ACC112 (cell line): Measurements from ENCODE around the gene ITGBL1.

Source experiments
- H2AFZ ChIP-seq: fragments of 200-600 bp; sonication (generic); one replicate; pipeline ENCODE4 v1.6.0; 2017; ENCODE audit warnings: antibody characterized with exemption, low read length; ENCODE audit not compliant: unreplicated experiment
- H3K27ac ChIP-seq: fragments of 200-600 bp; sonication (generic); 2 replicates; pipeline ENCODE4 v1.5.1; 2014; ENCODE audit warnings: low read depth, mild to moderate bottlenecking, antibody characterized with exemption, low read length, moderate library complexity
- H3K27me3 ChIP-seq: fragments of 200-600 bp; sonication (generic); 2 replicates; pipeline ENCODE4 v1.6.1; 2014; ENCODE audit warnings: mild to moderate bottlenecking, antibody characterized with exemption, low read length, moderate library complexity, mixed read lengths; ENCODE audit not compliant: insufficient read depth
- H3K36me3 ChIP-seq: fragments of 200-600 bp; sonication (generic); 2 replicates; pipeline ENCODE4 v1.6.1; 2016; ENCODE audit warnings: mild to moderate bottlenecking, antibody characterized with exemption, low read length, moderate library complexity, mixed read lengths; ENCODE audit not compliant: insufficient read depth
- H3K4me1 ChIP-seq: fragments of 200-600 bp; sonication (generic); one replicate; pipeline ENCODE4 v1.6.1; 2016; ENCODE audit warnings: low read length, mixed read lengths; ENCODE audit not compliant: insufficient read depth, unreplicated experiment, control insufficient read depth
- H3K4me3 ChIP-seq: fragments of 200-600 bp; sonication (generic); 2 replicates; pipeline ENCODE4 v1.5.1; 2014; ENCODE audit warnings: mild to moderate bottlenecking, low read depth, low read length
- H3K79me2 ChIP-seq: fragments of 200-600 bp; sonication (generic); one replicate; pipeline ENCODE4 v1.6.0; 2016; ENCODE audit warnings: low read length; ENCODE audit not compliant: control insufficient read depth, unreplicated experiment, insufficient read depth

Gene ITGBL1

DNA sequence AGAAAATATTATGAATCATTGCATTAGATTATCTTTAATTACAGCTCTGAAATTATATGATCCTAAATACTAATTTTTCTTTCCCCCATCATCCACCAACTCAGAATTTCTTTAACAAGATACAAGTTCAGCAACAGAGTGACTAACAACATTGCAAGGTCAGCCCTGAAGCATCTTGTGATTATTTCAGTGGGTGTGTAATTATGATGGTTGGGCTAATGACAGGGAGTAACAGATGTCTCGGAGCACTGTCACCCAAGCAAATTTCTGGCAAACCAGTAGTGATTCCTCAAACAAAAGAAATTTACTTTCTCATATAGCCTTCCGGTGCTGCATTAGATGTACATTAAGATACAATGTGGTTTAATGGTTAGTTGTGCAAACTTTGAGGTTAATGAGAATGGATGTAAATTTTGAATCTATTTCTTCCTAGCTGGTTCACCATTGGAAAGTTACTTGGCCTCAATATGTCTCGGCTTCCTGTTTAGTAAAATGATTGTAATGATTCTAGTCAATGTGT lies 238.9 kb downstream of the ITGBL1 start:
- Histone ChIP-seq H2AFZ (no peak overlapping the region), H3K27ac (no peak overlapping the region), H3K27me3 (no peaks in the 10 kb centered on the region), H3K79me2 (no peaks in the 10 kb centered on the region), H3K4me3 (no peak overlapping the region), H3K36me3 (peaks cover 5% of the 10 kb centered on the region; the same call in 1 of the 2 replicates), H3K4me1 (peaks cover 4% of the 10 kb centered on the region)

DNA sequence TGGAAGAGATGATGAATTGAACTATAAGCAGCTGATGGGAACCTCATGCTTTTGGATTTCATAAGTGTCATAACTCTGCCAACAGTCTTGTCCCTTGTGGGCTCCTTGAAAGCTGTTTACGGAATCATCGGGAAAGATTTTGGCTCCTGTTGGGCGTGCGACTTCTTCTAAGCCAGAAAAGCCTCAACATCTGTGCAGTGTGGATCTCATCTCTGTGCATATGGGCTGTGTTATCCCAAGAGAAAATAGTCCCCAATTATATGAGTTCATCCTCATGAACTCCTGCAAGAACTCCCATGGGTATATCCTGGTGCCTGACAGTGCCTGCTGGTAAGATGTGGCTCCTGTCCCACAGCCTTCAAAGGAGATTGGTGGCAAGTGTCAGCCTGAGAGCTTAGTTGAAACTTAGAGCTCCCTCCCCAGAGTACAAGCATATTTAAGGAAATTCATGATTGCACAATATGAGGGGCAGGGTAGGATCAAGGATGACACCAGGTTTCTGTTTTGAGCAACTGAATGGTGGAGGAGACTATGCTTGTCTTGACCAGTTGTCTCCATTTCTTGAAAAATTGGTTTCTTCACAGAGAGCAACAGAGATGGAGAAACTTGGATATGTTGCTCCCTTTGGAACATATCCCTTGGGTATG lies 243.5 kb downstream of the ITGBL1 start:
- peaks cover 2% of the 10 kb centered on the region for H3K79me2 ChIP-seq
- H3K4me3 ChIP-seq, result no peak overlapping the region
- H3K4me1 ChIP-seq, result peaks cover 34% of the 10 kb centered on the region
- no peaks in the 10 kb centered on the region for H3K27me3 ChIP-seq
- no peak overlapping the region for H2AFZ ChIP-seq
- H3K27ac ChIP-seq, result no peak overlapping the region
- H3K36me3 ChIP-seq, result peaks cover 8% of the 10 kb centered on the region; the same call in 1 of the 2 replicates

- Histone ChIP-seq H3K4me1 (peaks cover 30% of the 10 kb centered on the region), H3K36me3 (peaks cover 8% of the 10 kb centered on the region; the same call in 1 of the 2 replicates), H3K27ac (peak overlapping the region; percentile 33), H3K79me2 (peaks cover 2% of the 10 kb centered on the region), H3K4me3 (no peak overlapping the region), H3K27me3 (no peaks in the 10 kb centered on the region), H2AFZ (no peak overlapping the region)
These were observed 245.3 kb downstream of the ITGBL1 start for GRCh38 chr13:101697745-101698144.

GRCh38 chr13:101698400-101698799 lies 245.9 kb downstream of the ITGBL1 start:
- H3K27ac ChIP-seq, result peak overlapping the region; percentile 49
- H3K4me3 ChIP-seq, result no peak overlapping the region
- H2AFZ ChIP-seq, result no peak overlapping the region
- peaks cover 2% of the 10 kb centered on the region for H3K79me2 ChIP-seq
- H3K27me3 ChIP-seq, result no peaks in the 10 kb centered on the region
- H3K4me1 ChIP-seq, result peaks cover 30% of the 10 kb centered on the region
- peaks cover 8% of the 10 kb centered on the region; the same call in 1 of the 2 replicates for H3K36me3 ChIP-seq

DNA sequence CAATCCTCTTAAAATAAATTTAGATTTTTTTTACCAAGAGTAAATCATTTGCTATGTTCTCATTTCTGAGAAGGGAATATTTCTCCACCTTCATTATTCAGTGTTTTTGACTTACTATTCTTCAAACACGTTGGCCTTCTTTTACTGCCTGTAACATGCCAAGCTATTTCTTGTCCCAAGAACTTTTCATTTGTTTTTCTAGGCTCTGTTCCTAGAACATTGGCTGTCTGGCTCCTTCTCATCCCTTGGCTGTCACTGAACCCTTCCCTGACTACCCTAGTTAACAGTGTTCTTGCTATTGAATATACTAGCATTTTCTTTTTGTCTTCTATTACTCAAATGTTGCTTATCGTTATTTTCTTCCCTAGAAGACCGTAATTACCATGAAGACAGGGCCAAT lies 248.1 kb downstream of the ITGBL1 start:
- no peak overlapping the region for H3K4me3 ChIP-seq
- H2AFZ ChIP-seq, result no peak overlapping the region
- peaks cover 2% of the 10 kb centered on the region for H3K79me2 ChIP-seq
- H3K27me3 ChIP-seq, result no peaks in the 10 kb centered on the region
- peak overlapping the region; percentile 47 for H3K27ac ChIP-seq
- H3K4me1 ChIP-seq, result peaks cover 31% of the 10 kb centered on the region
- peaks cover 8% of the 10 kb centered on the region; the same call in 1 of the 2 replicates for H3K36me3 ChIP-seq

DNA sequence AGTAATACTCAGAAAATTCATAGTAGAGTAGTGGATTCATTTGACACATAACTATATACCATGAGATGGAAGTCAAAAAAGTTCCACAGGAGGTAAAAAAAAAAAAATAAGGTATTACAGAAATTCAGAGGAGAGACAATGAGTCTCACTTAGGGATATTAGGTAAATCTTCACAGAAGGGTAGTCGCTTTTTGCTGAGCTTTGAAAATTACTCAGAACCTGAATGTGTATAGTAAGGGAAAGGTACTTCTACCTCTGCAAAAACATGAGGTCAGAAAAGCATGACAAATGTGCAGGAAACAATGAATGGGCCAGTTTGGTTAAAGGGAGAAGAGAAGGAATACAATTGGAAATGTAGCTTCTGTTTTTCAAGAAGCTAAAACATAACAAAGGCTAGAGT lies 250.6 kb downstream of the ITGBL1 start:
- H3K79me2 ChIP-seq, result peaks cover 2% of the 10 kb centered on the region
- H3K27ac ChIP-seq, result no peak overlapping the region
- H3K36me3 ChIP-seq, result no peaks in the 10 kb centered on the region; the same call in 1 of the 2 replicates
- H3K27me3 ChIP-seq, result no peaks in the 10 kb centered on the region
- H2AFZ ChIP-seq, result no peak overlapping the region
- peaks cover 42% of the 10 kb centered on the region for H3K4me1 ChIP-seq
- H3K4me3 ChIP-seq, result no peak overlapping the region

GRCh38 chr13:101703838-101704237 lies 251.4 kb downstream of the ITGBL1 start:
- H3K4me1 ChIP-seq, result peaks cover 35% of the 10 kb centered on the region
- H2AFZ ChIP-seq, result no peak overlapping the region
- H3K4me3 ChIP-seq, result no peak overlapping the region
- H3K27ac ChIP-seq, result no peak overlapping the region
- peaks cover 2% of the 10 kb centered on the region for H3K79me2 ChIP-seq
- no peaks in the 10 kb centered on the region for H3K27me3 ChIP-seq
- H3K36me3 ChIP-seq, result peaks cover 3% of the 10 kb centered on the region; the same call in 1 of the 2 replicates

DNA sequence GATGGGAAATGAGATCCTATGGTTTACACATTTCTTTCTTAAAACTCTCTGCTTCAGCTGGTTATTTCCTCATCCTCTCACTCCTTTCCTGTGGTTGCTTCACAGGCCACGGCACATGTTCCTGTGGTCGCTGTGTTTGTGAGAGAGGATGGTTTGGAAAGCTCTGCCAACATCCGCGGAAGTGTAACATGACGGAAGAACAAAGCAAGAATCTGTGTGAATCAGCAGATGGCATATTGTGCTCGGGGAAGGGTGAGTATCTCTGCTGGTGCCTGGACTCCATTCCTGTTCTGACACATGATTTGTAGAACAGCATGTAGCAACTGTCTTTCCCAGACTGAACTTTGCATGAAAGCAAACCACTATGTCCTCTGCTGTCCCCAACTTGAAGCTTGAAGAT lies 254.2 kb downstream of the ITGBL1 start:
- Histone ChIP-seq H3K27me3 (no peaks in the 10 kb centered on the region), H3K27ac (peak overlapping the region; percentile 79), H3K4me3 (no peak overlapping the region), H3K36me3 (0 out of 2 replicates have a peak, but pooled peaks cover 5% of the 10 kb centered on the region), H2AFZ (no peak overlapping the region), H3K79me2 (no peaks in the 10 kb centered on the region), H3K4me1 (peaks cover 19% of the 10 kb centered on the region)

- no peaks in the 10 kb centered on the region for H3K79me2 ChIP-seq
- H3K27ac ChIP-seq, result peak overlapping the region; percentile 79; the same call in 1 of the 2 replicates
- no peak overlapping the region for H2AFZ ChIP-seq
- H3K4me1 ChIP-seq, result peaks cover 19% of the 10 kb centered on the region
- H3K36me3 ChIP-seq, result 0 out of 2 replicates have a peak, but pooled peaks cover 5% of the 10 kb centered on the region
- H3K4me3 ChIP-seq, result no peak overlapping the region
- H3K27me3 ChIP-seq, result no peaks in the 10 kb centered on the region
These were observed 255.2 kb downstream of the ITGBL1 start for GRCh38 chr13:101707659-101708058.

GRCh38 chr13:101708115-101708514 lies 255.6 kb downstream of the ITGBL1 start:
- Histone ChIP-seq H2AFZ (no peak overlapping the region), H3K4me1 (peaks cover 19% of the 10 kb centered on the region)

DNA sequence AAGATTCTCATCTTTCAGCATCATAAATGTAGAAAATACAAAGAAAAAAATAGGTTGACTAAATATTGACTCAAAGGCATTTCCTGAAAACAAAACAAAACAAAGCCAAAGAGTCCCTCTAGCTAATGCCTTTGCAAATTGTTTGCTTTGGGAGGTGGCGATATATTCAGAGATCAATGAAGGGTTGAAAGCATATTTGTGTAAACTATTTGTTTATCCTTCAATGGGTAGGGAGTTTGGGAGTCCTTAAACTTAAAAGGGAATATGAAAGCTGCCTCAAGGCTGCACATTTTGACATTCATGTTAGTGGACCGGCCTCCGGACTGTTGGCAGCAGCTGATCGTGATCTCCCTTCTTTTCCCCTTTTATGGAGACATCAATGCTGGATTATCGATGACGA lies 257.5 kb downstream of the ITGBL1 start:
- no peak overlapping the region for H2AFZ ChIP-seq
- peaks cover 19% of the 10 kb centered on the region for H3K4me1 ChIP-seq
- H3K27me3 ChIP-seq, result no peaks in the 10 kb centered on the region
- H3K79me2 ChIP-seq, result no peaks in the 10 kb centered on the region
- no peak overlapping the region for H3K4me3 ChIP-seq
- 0 out of 2 replicates have a peak, but pooled peaks cover 5% of the 10 kb centered on the region for H3K36me3 ChIP-seq
- no peak overlapping the region for H3K27ac ChIP-seq

More at GRCh38 chr13:101708115-101708514, 255.6 kb downstream of the ITGBL1 start:
- no peak overlapping the region for H3K27ac ChIP-seq
- no peaks in the 10 kb centered on the region for H3K27me3 ChIP-seq
- 0 out of 2 replicates have a peak, but pooled peaks cover 5% of the 10 kb centered on the region for H3K36me3 ChIP-seq
- H3K79me2 ChIP-seq, result no peaks in the 10 kb centered on the region
- H3K4me3 ChIP-seq, result no peak overlapping the region
